Ascending aorta (tissue), 2 donors: ENCODE data around the gene PAX9. TPM values are rescaled to one million over a fixed set of nuclear protein-coding genes. Genes with fewer than 3 reads are reported as not detected.

Source experiments
- DNase-seq, 2 donors: peaks; one replicate each; pipeline ENCODE4 v3.0.0-alpha.2; 2019; ENCODE audit warnings: low spot score in 2 of 2
- H3K27ac ChIP-seq, 2 donors: fragments of 200-600 bp; sonication (generic); one replicate each; pipeline ENCODE4 v1.5.1; 2016 to 2017; ENCODE audit warnings: mild to moderate bottlenecking in 1 of 2
- H3K27me3 ChIP-seq: fragments of 200-600 bp; sonication (generic); one replicate; pipeline ENCODE4 v1.5.1; 2017
- H3K36me3 ChIP-seq, 2 donors: fragments of 200-600 bp; sonication (generic); one replicate each; pipeline ENCODE4 v1.5.1; 2016
- H3K4me1 ChIP-seq, 2 donors: fragments of 200-600 bp; sonication (generic); one replicate each; pipeline ENCODE4 v1.5.1; 2016 to 2017; ENCODE audit warnings: mild to moderate bottlenecking in 1 of 2
- H3K4me3 ChIP-seq, 2 donors: fragments of 200-600 bp; sonication (generic); one replicate each; pipeline ENCODE4 v1.5.1; 2016 to 2017; ENCODE audit warnings: mild to moderate bottlenecking in 1 of 2
- H3K9me3 ChIP-seq, 2 donors: fragments of 200-600 bp; sonication (generic); one replicate each; pipeline ENCODE4 v1.5.1; 2016
- CTCF ChIP-seq, 3 experiments: fragments of 200-600 bp in 2 of 3; fragments of 450-650 bp in 1 of 3; sonication (generic) in 2 of 3; IDR thresholded peaks; one replicate each; pipeline ENCODE4 v1.5.1; 2016 to 2019; ENCODE audit warnings: antibody characterized with exemption in 3 of 3, mild to moderate bottlenecking in 1 of 3, moderate library complexity in 1 of 3
- intact Hi-C: fragments of 100-400 bp; cut with DNase I; formaldehyde crosslinking; loops from one replicate; pipeline ENCODE4 v1.15.1; 2023
- total RNA-seq: library from RNA; depleted of rRNA; stranded (reverse); fragments of >200 nt; gene quantifications from one replicate; pipeline ENCODE4 v1.1.0, GENCODE V29; 2016

The PAX9 gene
- total RNA-seq, 1 donor from 2014 or later, result not detected

DNA sequence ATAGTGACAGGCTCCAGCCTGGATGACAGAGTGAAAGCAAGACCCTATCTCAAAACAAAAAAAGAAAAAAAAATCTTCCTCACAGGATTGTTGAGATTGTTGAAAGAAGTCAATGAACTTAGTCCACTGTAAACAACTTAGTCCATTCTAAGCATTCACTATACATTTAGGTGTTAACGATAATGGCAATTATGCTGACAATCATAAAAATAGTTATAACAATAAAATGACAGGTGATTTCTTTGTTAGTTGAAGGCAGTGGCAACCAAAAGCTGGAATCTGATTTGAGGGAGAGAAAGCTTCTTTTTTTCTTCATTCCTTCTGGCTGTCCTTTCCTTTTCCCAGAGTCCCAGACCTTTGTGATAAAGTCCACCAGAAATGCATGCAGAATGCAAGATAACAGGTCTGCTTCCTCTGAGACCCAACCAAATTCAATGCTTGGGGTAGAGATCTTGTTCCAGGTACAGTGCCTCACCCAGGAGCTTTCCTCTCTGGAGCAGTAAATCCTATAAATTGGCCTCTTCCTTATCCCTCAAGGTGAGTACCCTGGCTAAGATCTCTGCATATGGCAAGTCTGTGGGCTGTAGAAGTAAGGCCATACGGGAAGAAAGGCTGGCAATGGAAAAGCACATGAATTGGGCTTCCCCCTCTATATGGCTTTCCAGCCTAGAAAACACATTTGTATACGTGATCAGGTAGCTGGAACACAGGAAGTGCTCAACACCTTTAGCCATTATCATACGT is 52.5 kb downstream of the PAX9 start:
- H3K9me3 ChIP-seq, result no peaks in the 10 kb centered on the region
- no peaks in the 10 kb centered on the region for H3K36me3 ChIP-seq
- H3K27me3 ChIP-seq, result no peaks in the 10 kb centered on the region
- DNase-seq, result no peak
- no peak overlapping the region for H3K4me3 ChIP-seq
- intact Hi-C loops, result no loop called here
- no peak overlapping the region for H3K27ac ChIP-seq
- no peak for TF ChIP-seq CTCF (IDR thresholded peaks at IDR 0.05)
- no peaks in the 10 kb centered on the region for H3K4me1 ChIP-seq

DNA sequence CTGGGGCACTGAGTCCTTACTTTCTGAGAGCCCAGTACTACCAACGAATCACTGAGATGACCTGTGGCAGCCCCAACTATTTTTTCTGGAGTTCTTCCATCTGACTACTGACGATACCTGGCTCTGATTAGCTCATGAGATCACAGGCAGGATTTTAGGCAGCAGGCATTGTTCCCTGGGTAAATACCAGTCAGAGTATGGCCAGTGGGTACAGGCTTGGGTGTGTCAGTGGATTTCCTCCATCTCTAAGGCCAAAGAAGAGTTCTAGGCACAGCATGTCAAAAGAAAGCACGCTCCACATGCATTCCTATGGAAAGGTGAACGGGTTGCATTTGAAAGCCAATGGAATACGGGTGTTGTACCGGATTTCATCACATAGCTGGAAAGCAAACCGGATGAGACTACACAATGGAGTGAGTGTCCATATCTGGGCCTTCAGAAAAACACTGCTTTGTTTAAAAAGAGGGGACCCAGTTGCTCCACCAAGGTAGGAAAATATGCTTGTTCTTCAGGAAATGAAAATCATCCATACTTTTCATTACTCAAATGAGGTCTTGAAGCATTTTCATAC is 55.0 kb downstream of the PAX9 start:
- no peaks in the 10 kb centered on the region for H3K4me1 ChIP-seq
- no peaks in the 10 kb centered on the region for H3K9me3 ChIP-seq
- H3K27me3 ChIP-seq, result no peaks in the 10 kb centered on the region
- intact Hi-C loops, result no loop called here
- H3K27ac ChIP-seq, result no peak overlapping the region
- TF ChIP-seq CTCF (IDR thresholded peaks at IDR 0.05), result no peak
- no peak for DNase-seq
- H3K4me3 ChIP-seq, result no peak overlapping the region
- H3K36me3 ChIP-seq, result no peaks in the 10 kb centered on the region

GRCh38 chr14:36717363-36717762 is 55.7 kb downstream of the PAX9 start:
- Histone ChIP-seq H3K27me3 (no peaks in the 10 kb centered on the region), H3K36me3 (no peaks in the 10 kb centered on the region), H3K4me1 (no peaks in the 10 kb centered on the region), H3K9me3 (no peaks in the 10 kb centered on the region), H3K27ac (no peak overlapping the region), H3K4me3 (no peak overlapping the region)
- no peak for TF ChIP-seq CTCF (IDR thresholded peaks at IDR 0.05)
- intact Hi-C loops, result no loop called here
- no peak for DNase-seq

DNA sequence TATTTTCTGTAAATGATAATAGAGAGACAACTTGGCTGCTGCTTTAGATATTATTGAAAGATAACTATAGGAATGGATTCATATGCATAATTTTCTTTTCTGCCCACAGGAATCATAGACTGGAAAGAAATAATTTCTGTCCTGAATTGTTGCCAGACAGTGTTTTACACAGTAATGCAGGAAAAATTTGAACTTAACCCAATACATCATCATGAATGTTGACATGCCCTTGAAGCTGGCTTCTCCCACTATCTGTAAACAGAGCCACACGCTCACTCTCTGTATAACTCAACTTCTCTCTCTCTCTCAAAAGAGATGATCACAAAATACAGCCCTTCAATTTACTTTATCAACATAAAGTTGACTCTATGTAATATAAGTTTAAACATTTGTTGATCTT is 56.6 kb downstream of the PAX9 start:
- Histone ChIP-seq H3K36me3 (no peaks in the 10 kb centered on the region), H3K27ac (no peak overlapping the region), H3K4me3 (no peak overlapping the region), H3K27me3 (no peaks in the 10 kb centered on the region), H3K4me1 (no peaks in the 10 kb centered on the region), H3K9me3 (no peaks in the 10 kb centered on the region)
- intact Hi-C loops, result no loop called here
- no peak for DNase-seq
- TF ChIP-seq CTCF (IDR thresholded peaks at IDR 0.05), result no peak

GRCh38 chr14:36719823-36720222 is 58.2 kb downstream of the PAX9 start:
- no peak for DNase-seq
- no peaks in the 10 kb centered on the region for H3K27me3 ChIP-seq
- no peaks in the 10 kb centered on the region for H3K36me3 ChIP-seq
- no peaks in the 10 kb centered on the region for H3K4me1 ChIP-seq
- TF ChIP-seq CTCF (IDR thresholded peaks at IDR 0.05), result no peak
- H3K9me3 ChIP-seq, result no peaks in the 10 kb centered on the region
- no peak overlapping the region for H3K4me3 ChIP-seq
- intact Hi-C loops, result no loop called here
- H3K27ac ChIP-seq, result no peak overlapping the region
